ENCODE measurements around the gene MCEE.
"Not testable (repeated sequence)": the region's sequence is repeated elsewhere in the genome, so short reads cannot be mapped to it uniquely, and the experiment has no call there.

MCEE gene

DNA sequence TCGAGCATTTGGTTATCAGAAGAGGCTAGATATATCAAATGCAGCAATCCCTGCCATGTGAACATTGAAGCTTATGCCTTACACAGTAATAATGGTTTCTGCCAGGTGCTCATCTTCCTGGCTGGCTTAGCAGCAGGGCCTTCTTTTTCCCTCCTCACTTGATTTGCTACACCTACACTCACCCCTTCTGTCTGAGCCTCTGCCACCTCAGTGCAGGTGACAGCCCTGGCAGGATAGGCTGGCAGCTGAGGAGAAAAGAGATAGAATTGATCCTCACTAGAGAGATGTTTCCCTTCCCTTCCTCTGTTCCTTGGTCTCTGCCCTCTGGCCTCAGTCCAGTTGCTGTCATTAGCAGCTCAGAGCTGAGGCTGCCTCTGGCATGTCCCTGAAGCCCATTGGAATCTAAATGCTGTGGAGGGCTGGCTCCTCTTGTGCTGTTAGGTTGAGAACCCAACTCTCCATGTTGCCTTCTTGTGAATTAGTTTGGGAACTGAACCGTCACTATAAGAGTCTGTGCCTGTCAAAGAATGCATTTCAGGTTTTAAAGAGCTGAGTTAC lies 18.6 kb upstream of the MCEE start:
- DNase-seq (no peak), ATAC-seq (replicated peaks) (no peak)
- Mint-ChIP-seq H3K4me1 (ENCODE audit: low read depth in 2 of 2) (peaks cover 3 to 5% of the 10 kb centered on the region in 2 donors), H3K27me3 (no peaks in the 10 kb centered on the region), H3K9me3 (no peaks in the 10 kb centered on the region), H3K4me3 (no peak overlapping the region), H3K36me3 (ENCODE audit: insufficient read depth) (peaks cover 56% of the 10 kb centered on the region), H3K27ac (peak overlapping the region in 1 of 2 donors; percentile 76)

DNA sequence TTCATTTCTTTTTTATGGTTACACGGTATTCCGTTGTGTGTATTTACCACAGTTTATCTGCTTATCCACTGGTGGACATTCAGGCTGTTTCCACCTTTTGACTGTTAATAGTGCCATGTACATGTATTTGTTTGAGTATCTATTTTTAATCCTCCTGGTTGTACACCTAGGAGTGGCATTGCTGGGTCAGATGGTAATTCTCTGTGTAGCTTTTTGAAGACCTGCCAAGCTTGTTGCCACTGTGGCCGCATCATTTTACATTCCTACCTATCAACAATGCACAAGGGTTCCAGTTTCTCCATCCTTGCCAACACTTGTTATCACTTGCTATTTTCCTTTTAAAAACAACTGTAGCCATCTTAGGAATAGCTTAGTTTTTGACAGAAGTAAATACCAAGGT lies 13.8 kb upstream of the MCEE start:
- Mint-ChIP-seq H3K4me3 (no peak overlapping the region), H3K27me3 (no peaks in the 10 kb centered on the region), H3K36me3 (ENCODE audit: insufficient read depth) (peaks cover 91% of the 10 kb centered on the region), H3K27ac (no peak overlapping the region), H3K4me1 (ENCODE audit: low read depth in 2 of 2) (peaks cover 3 to 5% of the 10 kb centered on the region in 2 donors), H3K9me3 (no peaks in the 10 kb centered on the region)
- DNase-seq, result no peak
- no peak for ATAC-seq (replicated peaks)

DNA sequence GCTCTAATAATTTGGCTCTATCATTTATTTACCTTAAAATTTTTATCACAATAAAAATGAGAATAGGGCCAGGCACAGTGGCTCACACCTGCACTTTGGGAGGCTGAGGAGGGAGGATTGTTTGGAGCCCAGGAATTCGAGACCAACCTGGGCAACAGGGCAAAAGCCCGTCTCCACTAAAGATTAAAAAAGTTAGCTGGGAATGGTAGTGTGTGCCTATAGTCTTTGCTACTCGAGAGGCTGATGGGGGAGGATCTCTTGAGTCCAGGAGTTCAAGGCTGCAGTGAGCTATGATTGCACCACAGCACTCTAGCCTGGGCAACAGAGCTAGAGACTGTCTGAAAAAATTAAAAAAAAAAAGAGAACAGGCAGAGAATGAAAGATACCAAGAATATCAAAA lies 6.1 kb upstream of the MCEE start:
- Mint-ChIP-seq H3K4me1 (ENCODE audit: low read depth in 2 of 2) (no peaks in the 10 kb centered on the region), H3K27ac (no peak overlapping the region), H3K9me3 (no peaks in the 10 kb centered on the region), H3K27me3 (no peaks in the 10 kb centered on the region), H3K36me3 (ENCODE audit: insufficient read depth) (peaks cover 68% of the 10 kb centered on the region), H3K4me3 (no peak overlapping the region)
- ATAC-seq (replicated peaks) (no peak), DNase-seq (no peak)

DNA sequence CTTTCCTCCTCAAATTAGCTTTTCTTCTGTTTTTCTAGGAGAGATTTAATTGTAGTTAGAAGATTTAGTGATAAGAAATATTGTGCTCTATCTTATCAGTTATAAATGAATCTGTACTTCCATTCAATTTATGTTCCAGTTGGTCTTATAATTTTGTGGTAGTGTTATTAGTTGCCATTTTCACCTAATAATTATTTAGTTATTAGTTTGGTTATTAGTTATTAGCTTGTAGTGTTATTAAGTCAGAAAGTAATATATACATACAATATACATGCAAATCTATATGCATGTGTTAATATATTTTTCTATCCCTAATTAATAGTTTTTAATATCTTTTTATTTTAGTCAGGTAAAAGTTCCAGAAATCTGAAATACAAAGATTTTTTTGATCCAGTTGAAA lies 3.6 kb upstream of the MCEE start:
- Mint-ChIP-seq H3K27ac (no peak overlapping the region), H3K36me3 (ENCODE audit: insufficient read depth) (peaks cover 52% of the 10 kb centered on the region), H3K4me1 (ENCODE audit: low read depth in 2 of 2) (peaks cover 6 to 9% of the 10 kb centered on the region in 2 donors), H3K9me3 (no peaks in the 10 kb centered on the region), H3K27me3 (no peaks in the 10 kb centered on the region), H3K4me3 (no peak overlapping the region)
- no peak for DNase-seq
- ATAC-seq (replicated peaks), result no peak

DNA sequence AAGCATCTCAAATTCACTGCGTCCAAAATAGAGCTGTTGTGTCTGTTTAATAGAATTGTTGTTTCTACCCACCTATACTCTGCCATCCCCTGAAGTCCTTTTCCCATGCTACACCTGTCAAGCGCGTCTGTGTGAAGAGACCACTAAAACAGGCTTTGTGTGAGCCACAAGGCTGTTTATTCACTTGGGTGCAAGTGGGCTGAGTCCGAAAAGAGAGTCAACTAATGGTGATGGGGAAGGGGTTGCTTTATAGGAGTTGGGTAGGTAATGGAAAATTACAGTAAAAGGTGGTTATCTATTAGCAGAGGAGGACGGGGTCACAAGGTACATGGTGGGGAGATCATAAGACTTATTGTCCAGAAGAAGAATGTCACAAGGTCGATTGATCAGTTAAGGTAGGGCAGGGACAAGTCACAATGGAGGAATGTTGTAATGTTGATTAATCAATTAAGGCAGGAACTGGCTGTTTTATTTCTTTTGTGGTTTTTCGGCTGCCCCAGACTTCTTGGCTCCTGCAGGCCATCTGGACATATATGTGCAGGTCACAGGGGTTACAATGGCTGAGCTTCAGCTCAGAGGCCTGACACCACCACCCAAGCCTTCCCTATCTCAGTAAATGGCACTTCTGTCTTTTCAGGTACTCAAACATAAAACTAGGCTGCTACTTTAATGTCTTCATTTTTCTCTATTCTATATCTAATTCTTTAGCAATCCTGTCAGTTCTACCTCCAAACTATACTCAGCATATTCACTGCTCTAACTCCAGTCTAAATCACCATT lies 1.5 kb upstream of the MCEE start:
- not testable (repeated sequence) for DNase-seq; ATAC-seq (replicated peaks); H3K4me3 Mint-ChIP-seq; H3K9me3 Mint-ChIP-seq; H3K27me3 Mint-ChIP-seq; H3K27ac Mint-ChIP-seq
- peaks cover 8 to 13% of the 10 kb centered on the region in 2 donors for H3K4me1 Mint-ChIP-seq (ENCODE audit: low read depth in 2 of 2)
- H3K36me3 Mint-ChIP-seq (ENCODE audit: insufficient read depth), result peaks cover 31% of the 10 kb centered on the region

DNA sequence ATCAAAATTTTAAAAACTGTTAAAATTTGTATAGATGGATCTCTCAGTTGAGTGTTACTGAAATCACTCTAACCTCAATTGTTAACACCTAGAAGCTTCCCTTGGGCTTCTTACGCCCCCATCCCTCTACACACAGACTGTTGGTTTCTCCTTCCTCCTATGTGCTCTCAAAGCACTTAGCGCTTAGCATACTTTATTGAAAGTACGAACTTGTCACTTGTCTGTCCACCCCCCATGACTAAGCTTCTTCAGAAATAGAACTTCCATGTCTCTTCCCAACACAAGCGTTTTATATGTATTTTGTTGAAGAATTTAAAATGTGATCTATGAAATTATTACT lies 846 bp upstream of the MCEE start:
- peaks cover 24% of the 10 kb centered on the region for H3K36me3 Mint-ChIP-seq (ENCODE audit: insufficient read depth)
- H3K4me3 Mint-ChIP-seq, result no peak overlapping the region
- peaks cover 8 to 13% of the 10 kb centered on the region in 2 donors for H3K4me1 Mint-ChIP-seq (ENCODE audit: low read depth in 2 of 2)
- ATAC-seq (replicated peaks), result peak; percentile 14
- no peaks in the 10 kb centered on the region for H3K27me3 Mint-ChIP-seq
- peak in 1 of 3 experiments; percentile 3 for DNase-seq
- no peaks in the 10 kb centered on the region for H3K9me3 Mint-ChIP-seq
- no peak overlapping the region for H3K27ac Mint-ChIP-seq

DNA sequence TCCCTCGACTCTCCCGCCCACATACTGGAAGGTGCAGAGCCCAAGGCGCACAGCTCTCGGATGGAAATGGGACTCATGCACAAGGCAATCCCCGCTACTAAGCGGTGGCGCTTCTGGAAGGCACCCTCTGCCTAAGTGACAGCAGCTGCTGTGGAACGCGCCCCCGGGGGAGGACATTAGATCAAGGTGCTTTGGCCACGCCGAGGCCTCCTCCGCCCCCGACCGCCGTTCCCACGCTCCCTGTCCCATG lies 202 bp downstream of the MCEE start:
- no peak overlapping the region for H3K4me3 Mint-ChIP-seq
- ATAC-seq (replicated peaks), result peak; percentile 50
- H3K27ac Mint-ChIP-seq, result no peak overlapping the region
- no peaks in the 10 kb centered on the region for H3K27me3 Mint-ChIP-seq
- no peaks in the 10 kb centered on the region for H3K9me3 Mint-ChIP-seq
- H3K36me3 Mint-ChIP-seq (ENCODE audit: insufficient read depth), result peaks cover 14% of the 10 kb centered on the region
- H3K4me1 Mint-ChIP-seq (ENCODE audit: low read depth in 2 of 2), result peaks cover 9 to 13% of the 10 kb centered on the region in 2 donors
- no peak for DNase-seq

DNA sequence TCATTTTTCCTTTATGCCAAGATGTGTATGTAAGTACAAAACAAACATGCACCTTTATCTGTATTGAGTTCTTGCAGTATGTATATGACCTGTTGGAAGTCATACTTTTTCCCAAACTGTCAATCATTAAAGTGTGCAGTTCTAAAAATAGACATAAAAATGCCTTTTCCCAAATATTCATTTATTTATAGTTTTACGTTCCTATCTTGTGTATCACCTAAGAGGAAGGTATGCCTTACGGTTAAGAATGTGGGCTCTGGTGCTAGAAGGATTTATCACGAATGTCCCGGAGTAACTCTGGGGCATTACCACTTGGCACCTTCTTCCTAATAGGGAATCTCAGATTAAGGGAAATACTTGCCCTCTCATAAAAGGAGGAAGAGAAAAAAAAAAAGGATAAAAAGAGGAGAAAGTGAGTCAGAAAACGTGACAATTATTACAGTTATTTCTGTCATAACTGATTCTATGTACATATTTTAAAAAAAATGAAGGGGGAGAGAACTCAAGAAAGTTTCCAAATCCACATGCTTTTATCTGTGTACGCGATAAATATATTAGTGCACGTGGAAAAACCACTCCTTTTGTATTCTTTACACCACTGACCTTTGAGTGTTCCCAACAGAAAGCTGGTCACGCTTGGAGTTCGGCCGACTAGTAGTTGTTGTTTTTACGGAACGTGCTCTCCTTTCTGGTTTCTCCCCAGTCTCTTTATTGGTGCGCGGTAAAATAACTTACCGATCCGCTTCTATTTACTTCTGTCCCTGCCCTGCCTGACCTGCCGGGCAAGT lies 721 bp downstream of the MCEE start:
- ATAC-seq (replicated peaks) (no peak), DNase-seq (no peak)
- no peak overlapping the region for H3K4me3 Mint-ChIP-seq
- no peak overlapping the region for H3K27ac Mint-ChIP-seq
- H3K9me3 Mint-ChIP-seq, result no peaks in the 10 kb centered on the region
- H3K36me3 Mint-ChIP-seq (ENCODE audit: insufficient read depth), result peaks cover 10% of the 10 kb centered on the region
- peaks cover 9 to 13% of the 10 kb centered on the region in 2 donors for H3K4me1 Mint-ChIP-seq (ENCODE audit: low read depth in 2 of 2)
- no peaks in the 10 kb centered on the region for H3K27me3 Mint-ChIP-seq

DNA sequence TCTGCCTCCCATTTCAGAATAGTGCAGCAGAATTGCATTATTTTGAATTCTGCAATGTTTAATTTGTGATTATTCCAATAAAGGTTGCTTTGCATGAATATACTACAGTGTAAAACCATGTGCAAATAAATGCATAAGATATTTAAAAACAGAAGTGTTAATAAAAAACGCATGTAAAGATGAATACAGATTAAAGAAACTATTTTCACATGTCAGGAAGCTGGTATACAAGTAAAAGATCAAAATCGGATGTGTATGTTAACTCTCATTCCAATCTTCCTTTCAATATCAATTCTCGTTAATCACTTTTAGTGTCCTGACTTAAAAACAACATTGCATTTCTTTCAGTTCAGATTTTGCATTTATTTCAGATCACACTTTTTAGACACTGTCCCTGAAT lies 3.1 kb downstream of the MCEE start:
- ATAC-seq (replicated peaks), result no peak
- no peak for DNase-seq
- Mint-ChIP-seq H3K27ac (no peak overlapping the region), H3K4me3 (no peak overlapping the region), H3K9me3 (no peaks in the 10 kb centered on the region), H3K4me1 (ENCODE audit: low read depth in 2 of 2) (peaks cover 9 to 13% of the 10 kb centered on the region in 2 donors), H3K36me3 (ENCODE audit: insufficient read depth) (peaks cover 8% of the 10 kb centered on the region), H3K27me3 (no peaks in the 10 kb centered on the region)

DNA sequence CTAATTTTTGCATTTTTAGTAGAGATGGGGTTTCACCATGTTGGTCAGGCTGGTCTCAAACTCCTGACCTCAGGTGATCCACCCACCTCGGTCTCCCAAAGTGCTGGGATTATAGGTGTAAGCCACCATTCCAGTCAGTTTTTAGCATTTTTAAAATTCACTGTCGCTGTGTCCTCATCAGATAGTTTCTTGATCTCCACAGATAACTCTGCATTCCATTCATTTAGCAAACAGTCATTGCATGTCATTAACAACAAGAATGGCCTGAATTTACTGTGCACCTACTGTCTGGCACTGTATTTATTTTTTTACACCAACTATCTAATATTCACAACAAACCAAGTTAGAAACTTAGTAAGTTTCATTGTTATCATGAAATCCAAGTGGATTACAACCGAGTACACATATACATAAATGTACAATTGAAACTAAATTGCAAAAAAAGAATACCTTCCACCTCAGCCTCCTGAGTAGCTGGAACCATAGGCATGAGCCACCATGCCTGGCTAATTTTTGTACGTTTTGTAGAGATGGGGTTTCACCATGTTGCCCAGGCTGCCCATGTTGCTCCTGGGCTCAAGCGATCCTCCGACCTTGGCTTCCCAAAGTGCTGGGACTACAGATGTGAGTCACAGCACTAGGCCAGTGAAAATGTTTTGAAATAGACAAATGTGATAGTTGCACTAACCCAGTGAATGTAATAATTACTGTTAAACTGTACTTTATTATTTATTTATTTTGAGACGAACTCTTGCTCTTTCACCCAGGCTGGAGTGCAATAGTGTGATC lies 4.3 kb downstream of the MCEE start:
- H3K9me3 Mint-ChIP-seq, result no peaks in the 10 kb centered on the region
- no peak overlapping the region for H3K27ac Mint-ChIP-seq
- DNase-seq (no peak), ATAC-seq (replicated peaks) (no peak)
- H3K27me3 Mint-ChIP-seq, result no peaks in the 10 kb centered on the region
- H3K4me1 Mint-ChIP-seq (ENCODE audit: low read depth in 2 of 2), result peaks cover 9 to 18% of the 10 kb centered on the region in 2 donors
- H3K4me3 Mint-ChIP-seq, result no peak overlapping the region
- H3K36me3 Mint-ChIP-seq (ENCODE audit: insufficient read depth), result peaks cover 7% of the 10 kb centered on the region

DNA sequence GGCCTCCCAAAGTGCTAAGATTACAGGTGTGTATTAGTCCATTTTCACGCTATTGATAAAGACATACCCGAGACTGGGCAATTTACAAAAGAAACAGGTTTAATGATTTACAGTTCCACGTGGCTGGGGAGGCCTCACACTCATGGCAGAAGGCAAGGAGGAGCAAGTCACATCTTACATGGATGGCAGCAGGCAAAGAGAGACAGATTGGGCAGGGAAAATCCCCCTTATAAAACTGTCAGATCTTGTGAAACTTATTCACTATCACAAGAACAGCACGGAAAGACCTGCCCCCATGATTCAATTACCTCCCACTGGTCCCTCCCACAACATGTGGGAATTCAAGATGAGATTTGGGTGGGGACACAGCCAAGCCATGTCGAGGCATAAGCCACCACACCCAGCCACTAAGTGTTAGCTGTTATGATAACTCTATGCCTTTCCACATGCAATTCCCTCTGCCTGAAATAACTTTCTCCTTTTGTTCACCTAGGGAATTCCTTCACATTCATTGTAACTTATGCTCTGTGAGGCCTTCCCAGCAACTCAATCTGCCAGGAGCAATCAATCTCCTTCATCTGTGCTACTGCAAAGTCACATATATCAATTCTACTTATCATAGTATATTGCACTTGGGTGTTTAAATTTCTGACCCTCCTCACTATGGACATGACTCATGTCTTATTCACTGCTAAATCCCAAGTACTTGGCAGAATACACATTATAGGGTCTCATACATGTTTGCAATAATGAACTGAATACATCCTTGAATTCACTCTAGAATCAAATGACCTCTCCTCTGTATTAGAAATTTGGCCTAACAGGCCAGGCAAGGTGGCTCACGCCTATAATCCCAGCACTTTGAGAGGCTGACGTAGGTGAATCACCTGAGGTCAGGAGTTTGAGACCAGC lies 7.4 kb downstream of the MCEE start:
- Mint-ChIP-seq H3K4me3 (no peak overlapping the region), H3K9me3 (no peaks in the 10 kb centered on the region), H3K36me3 (ENCODE audit: insufficient read depth) (peaks cover 3% of the 10 kb centered on the region), H3K4me1 (ENCODE audit: low read depth in 2 of 2) (peaks cover 5 to 9% of the 10 kb centered on the region in 2 donors), H3K27ac (no peak overlapping the region), H3K27me3 (no peaks in the 10 kb centered on the region)
- DNase-seq (no peak), ATAC-seq (replicated peaks) (no peak)

DNA sequence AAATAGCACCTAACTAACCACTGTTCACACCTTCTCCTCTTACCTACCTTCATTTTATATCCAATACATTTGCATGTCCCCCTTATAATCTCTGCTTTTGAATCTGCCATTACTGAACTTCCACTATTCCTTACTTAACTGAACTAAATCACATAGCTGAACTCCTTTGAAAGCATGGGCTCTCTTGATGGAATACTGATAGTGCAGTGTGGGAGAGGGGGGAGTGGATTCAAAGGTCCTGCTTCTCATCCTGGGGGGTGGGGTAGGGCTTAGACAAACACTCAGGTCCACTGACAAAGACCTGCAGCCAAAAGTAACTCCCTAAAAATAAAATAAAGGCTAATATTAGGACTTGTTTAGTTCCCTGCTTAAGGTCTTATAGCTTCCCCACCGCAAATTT lies 8.6 kb downstream of the MCEE start:
- H3K9me3 Mint-ChIP-seq, result no peaks in the 10 kb centered on the region
- no peak overlapping the region for H3K27ac Mint-ChIP-seq
- peaks cover 5 to 9% of the 10 kb centered on the region in 2 donors for H3K4me1 Mint-ChIP-seq (ENCODE audit: low read depth in 2 of 2)
- no peaks in the 10 kb centered on the region for H3K27me3 Mint-ChIP-seq
- ATAC-seq (replicated peaks) (no peak), DNase-seq (no peak)
- H3K4me3 Mint-ChIP-seq, result no peak overlapping the region
- H3K36me3 Mint-ChIP-seq (ENCODE audit: insufficient read depth), result peaks cover 10% of the 10 kb centered on the region

DNA sequence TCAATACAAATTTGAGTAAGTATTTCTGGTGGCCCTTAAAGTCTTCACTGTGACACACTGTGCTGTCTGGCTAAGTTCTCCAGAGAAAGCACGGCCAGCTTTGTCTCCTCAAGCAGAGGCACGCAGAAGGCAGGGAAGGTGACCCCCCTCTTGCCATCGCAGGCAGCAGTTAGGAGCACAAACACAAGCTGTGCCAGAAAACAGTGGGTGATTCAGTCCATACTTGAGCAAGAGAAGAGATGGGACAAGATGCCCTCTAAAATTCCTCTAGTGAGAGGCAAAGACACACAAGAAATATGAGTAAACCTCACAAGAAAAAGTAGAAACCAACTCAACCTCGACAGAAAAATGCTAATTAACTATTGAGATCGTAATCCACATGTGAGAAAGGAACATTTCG lies 9.8 kb downstream of the MCEE start:
- ATAC-seq (replicated peaks), result no peak
- Mint-ChIP-seq H3K27me3 (no peaks in the 10 kb centered on the region), H3K36me3 (ENCODE audit: insufficient read depth) (peaks cover 15% of the 10 kb centered on the region), H3K27ac (no peak overlapping the region), H3K4me1 (ENCODE audit: low read depth in 2 of 2) (peaks cover 5 to 8% of the 10 kb centered on the region in 2 donors), H3K4me3 (no peak overlapping the region), H3K9me3 (no peaks in the 10 kb centered on the region)
- no peak for DNase-seq
